Fibroblast of lung (primary cell): ENCODE data around the gene FAM169A. TPM values are rescaled to one million over a fixed set of nuclear protein-coding genes. Genes with fewer than 3 reads are reported as not detected.
"Not testable (repeated sequence)": the region's sequence is repeated elsewhere in the genome, so short reads cannot be mapped to it uniquely, and the experiment has no call there.

Experiments used
- DNase-seq, 2 donors: peaks; one replicate each; pipeline versions ENCODE4 v3.0.0 to v3.0.0-alpha.2; 2010; ENCODE audit warnings: low read depth in 2 of 2
- H2AFZ ChIP-seq: 2 replicates; pipeline ENCODE4 v1.5.1; 2012; ENCODE audit warnings: low read length, control low read depth, inconsistent platforms
- H3K27ac ChIP-seq: 2 replicates; pipeline ENCODE4 v1.5.1; 2011; ENCODE audit warnings: low read length, control low read depth; ENCODE audit not compliant: insufficient read depth
- H3K27me3 ChIP-seq: 2 replicates; pipeline ENCODE4 v1.5.1; 2011; ENCODE audit warnings: mild to moderate bottlenecking, low read length; ENCODE audit not compliant: control insufficient read depth, insufficient read depth
- H3K36me3 ChIP-seq: 2 replicates; pipeline ENCODE4 v1.5.1; 2011; ENCODE audit warnings: low read length; ENCODE audit not compliant: control insufficient read depth, insufficient read depth
- H3K4me1 ChIP-seq: 2 replicates; pipeline ENCODE4 v1.5.1; 2011; ENCODE audit warnings: low read length; ENCODE audit not compliant: control insufficient read depth, insufficient read depth; ENCODE audit errors: extremely low read depth
- H3K4me2 ChIP-seq: 2 replicates; pipeline ENCODE4 v1.5.1; 2011; ENCODE audit warnings: low read length, control low read depth; ENCODE audit not compliant: insufficient read depth; ENCODE audit errors: extremely low read depth
- H3K4me3 ChIP-seq, 4 experiments: fragments of 200-600 bp in 1 of 4; sonication (generic) in 1 of 4; replicated peaks in 1 of 4; 2 replicates each; pipeline ENCODE4 v1.5.1; 2011 to 2016; ENCODE audit warnings: low read length in 4 of 4, low read depth in 3 of 4, mild to moderate bottlenecking in 3 of 4, control low read depth in 2 of 4, inconsistent platforms in 1 of 4, mixed read lengths in 1 of 4; ENCODE audit not compliant: insufficient read depth in 1 of 4; ENCODE audit errors: control extremely low read depth in 1 of 4
- H3K79me2 ChIP-seq: 2 replicates; pipeline ENCODE4 v1.5.1; 2012; ENCODE audit warnings: mild to moderate bottlenecking, low read length, inconsistent platforms; ENCODE audit not compliant: control insufficient read depth, insufficient read depth
- H3K9ac ChIP-seq: 2 replicates; pipeline ENCODE4 v1.5.1; 2011; ENCODE audit warnings: mild to moderate bottlenecking, low read length, control low read depth; ENCODE audit not compliant: insufficient read depth
- H3K9me3 ChIP-seq: 2 replicates; pipeline ENCODE4 v1.5.1; 2012; ENCODE audit warnings: low read depth, low read length; ENCODE audit not compliant: control insufficient read depth, insufficient read depth
- H4K20me1 ChIP-seq: 2 replicates; pipeline ENCODE4 v1.5.1; 2011; ENCODE audit warnings: low read length; ENCODE audit not compliant: control insufficient read depth, insufficient read depth; ENCODE audit errors: extremely low read depth
- EZH2 ChIP-seq: IDR thresholded peaks from 2 replicates; pipeline ENCODE4 v1.5.1; 2012; ENCODE audit warnings: low read length, control low read depth, mild to moderate bottlenecking; ENCODE audit errors: missing control alignments
- polyA minus RNA-seq: library from RNA; depleted of rRNA, polyadenylated mRNA; stranded (reverse); fragments of >200 nt; gene quantifications from 2 replicates; pipeline ENCODE4 v1.2.3, GENCODE V29; 2011; ENCODE audit warnings: low replicate concordance
- polyA plus RNA-seq, 2 donors: library from polyadenylated mRNA; depleted of rRNA in 1 of 2; stranded (reverse) in 1 of 2; unstranded in 1 of 2; fragments of >200 nt; gene quantifications; 2 replicates each; pipeline ENCODE4 v1.2.1, GENCODE V29; 2011 to 2012; ENCODE audit warnings: missing spikeins in 1 of 2
- total RNA-seq: library from RNA; depleted of rRNA; stranded (reverse); fragments of >200 nt; gene quantifications from 2 replicates; pipeline ENCODE4 v1.2.1, GENCODE V29; 2014
- TF ChIP-seq, protein P1 (sequence below), 2 donors: IDR thresholded peaks in 1 of 2; conservative IDR thresholded peaks in 1 of 2; 1 replicate in 1 of 2; 2 replicates in 1 of 2; pipeline ENCODE4 v1.5.1; 2011 to 2012; ENCODE audit warnings: low read length in 2 of 2, control low read depth in 1 of 2, inconsistent platforms in 1 of 2, low read depth in 1 of 2, mild to moderate bottlenecking in 1 of 2

The FAM169A gene, protein sequence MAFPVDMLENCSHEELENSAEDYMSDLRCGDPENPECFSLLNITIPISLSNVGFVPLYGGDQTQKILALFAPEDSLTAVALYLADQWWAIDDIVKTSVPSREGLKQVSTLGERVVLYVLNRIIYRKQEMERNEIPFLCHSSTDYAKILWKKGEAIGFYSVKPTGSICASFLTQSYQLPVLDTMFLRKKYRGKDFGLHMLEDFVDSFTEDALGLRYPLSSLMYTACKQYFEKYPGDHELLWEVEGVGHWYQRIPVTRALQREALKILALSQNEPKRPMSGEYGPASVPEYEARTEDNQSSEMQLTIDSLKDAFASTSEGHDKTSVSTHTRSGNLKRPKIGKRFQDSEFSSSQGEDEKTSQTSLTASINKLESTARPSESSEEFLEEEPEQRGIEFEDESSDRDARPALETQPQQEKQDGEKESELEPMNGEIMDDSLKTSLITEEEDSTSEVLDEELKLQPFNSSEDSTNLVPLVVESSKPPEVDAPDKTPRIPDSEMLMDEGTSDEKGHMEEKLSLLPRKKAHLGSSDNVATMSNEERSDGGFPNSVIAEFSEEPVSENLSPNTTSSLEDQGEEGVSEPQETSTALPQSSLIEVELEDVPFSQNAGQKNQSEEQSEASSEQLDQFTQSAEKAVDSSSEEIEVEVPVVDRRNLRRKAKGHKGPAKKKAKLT
- total RNA-seq (0.51 and 1.2 TPM in 2 replicates), polyA plus RNA-seq (0.61 and 0.88 TPM in 2 replicates), polyA minus RNA-seq (0.20 and 0.22 TPM in 2 replicates)
- 0.23 and 0.50 TPM in 2 replicates for polyA plus RNA-seq (2012)

DNA sequence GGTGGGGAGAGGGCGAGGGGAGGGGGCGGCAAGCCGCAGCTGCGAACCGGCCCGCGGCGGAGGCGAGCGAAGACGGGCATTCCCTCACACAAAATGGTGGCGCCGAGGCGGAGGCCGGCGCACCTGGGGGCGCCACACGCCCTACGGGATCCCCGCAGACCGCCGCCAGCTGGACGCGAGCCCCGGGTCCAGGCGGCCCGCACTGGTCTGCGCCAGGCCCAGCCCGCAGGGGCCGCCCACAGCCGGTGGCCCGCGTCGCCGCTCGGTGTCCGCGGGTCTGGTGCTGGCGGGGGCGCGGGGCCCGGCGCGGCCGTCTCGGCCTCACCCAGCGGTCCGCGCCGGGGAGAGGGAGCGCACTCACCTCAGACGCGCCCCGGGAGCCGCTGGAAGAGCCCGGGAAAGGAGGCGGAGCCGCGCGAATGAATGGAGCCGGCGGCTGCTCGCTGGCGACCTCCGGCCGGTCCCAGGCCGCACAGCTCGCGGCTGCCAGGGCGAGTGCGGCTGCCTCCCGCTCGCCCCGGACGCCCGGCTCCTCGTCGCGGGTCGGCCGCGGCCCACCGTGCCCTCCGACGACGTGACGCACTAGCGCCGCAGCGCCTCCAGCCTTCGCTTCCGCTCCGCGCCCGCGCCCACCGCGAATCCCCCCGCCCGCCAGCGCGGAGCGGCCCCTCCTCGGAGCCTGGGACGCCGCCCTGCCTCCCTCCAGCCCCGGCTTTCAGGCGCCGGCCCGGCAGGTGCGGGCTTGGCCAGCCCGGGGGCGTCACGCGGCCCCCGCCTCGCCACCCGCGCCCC lies at the start of gene FAM169A:
FAM169A (minus strand) TSS at position 584 of the 792 bp plus-strand sequence. CDS start 24,711 bp downstream, outside the sequence.
- H2AFZ ChIP-seq: peak within 1 kb of the TSS; percentile 63
- TF ChIP-seq, protein P1, sequence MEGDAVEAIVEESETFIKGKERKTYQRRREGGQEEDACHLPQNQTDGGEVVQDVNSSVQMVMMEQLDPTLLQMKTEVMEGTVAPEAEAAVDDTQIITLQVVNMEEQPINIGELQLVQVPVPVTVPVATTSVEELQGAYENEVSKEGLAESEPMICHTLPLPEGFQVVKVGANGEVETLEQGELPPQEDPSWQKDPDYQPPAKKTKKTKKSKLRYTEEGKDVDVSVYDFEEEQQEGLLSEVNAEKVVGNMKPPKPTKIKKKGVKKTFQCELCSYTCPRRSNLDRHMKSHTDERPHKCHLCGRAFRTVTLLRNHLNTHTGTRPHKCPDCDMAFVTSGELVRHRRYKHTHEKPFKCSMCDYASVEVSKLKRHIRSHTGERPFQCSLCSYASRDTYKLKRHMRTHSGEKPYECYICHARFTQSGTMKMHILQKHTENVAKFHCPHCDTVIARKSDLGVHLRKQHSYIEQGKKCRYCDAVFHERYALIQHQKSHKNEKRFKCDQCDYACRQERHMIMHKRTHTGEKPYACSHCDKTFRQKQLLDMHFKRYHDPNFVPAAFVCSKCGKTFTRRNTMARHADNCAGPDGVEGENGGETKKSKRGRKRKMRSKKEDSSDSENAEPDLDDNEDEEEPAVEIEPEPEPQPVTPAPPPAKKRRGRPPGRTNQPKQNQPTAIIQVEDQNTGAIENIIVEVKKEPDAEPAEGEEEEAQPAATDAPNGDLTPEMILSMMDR (conservative IDR thresholded peaks at IDR 0.05 in 1 of 2, IDR thresholded peaks at IDR 0.05 in 1 of 2; ENCODE audit: low read depth in 1 of 2, low read length in 2 of 2): no peak
- TF ChIP-seq EZH2: no peak
- H3K79me2 ChIP-seq: no peaks in the 10 kb centered on the region
- no peaks in the 10 kb centered on the region for H3K27me3 ChIP-seq
- peak within 1 kb of the TSS; percentile 40 to 56 (median 52) for H3K4me3 ChIP-seq
- H3K27ac ChIP-seq: no peak within 1 kb of the TSS
- H4K20me1 ChIP-seq: no peaks in the 10 kb centered on the region
- no peaks in the 10 kb centered on the region for H3K36me3 ChIP-seq
- H3K4me1 ChIP-seq: no peaks in the 10 kb centered on the region
- H3K4me2 ChIP-seq: peak within 1 kb of the TSS; percentile 80
- H3K9ac ChIP-seq: peak within 1 kb of the TSS; percentile 55
- DNase-seq: peak; percentile 10 to 52
- H3K9me3 ChIP-seq: no peaks in the 10 kb centered on the region

DNA sequence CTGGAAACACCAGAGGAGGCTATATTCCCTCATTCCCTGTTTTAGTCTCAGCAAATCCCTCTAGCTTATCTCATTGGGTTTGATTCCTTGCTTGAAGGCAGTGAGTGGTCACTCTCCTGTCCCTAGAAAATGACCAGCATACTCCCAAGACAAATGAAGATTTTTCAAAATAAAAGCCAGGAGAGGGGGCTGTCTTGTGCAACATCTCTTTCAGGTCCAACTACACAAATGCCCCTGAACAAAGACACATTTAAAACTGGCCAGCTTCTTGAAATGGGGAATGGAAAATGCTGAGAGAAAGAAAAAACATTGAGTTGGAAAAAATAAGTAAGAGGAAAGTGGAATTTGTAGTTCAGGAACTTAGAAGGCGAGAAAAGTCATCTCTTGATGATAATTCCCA lies 49.3 kb upstream of the FAM169A start:
- H3K4me3 ChIP-seq: no peak overlapping the region
- H2AFZ ChIP-seq: no peak overlapping the region
- no peaks in the 10 kb centered on the region for H3K9me3 ChIP-seq
- no peaks in the 10 kb centered on the region for H3K79me2 ChIP-seq
- no peaks in the 10 kb centered on the region for H3K36me3 ChIP-seq
- no peak overlapping the region for H3K9ac ChIP-seq
- TF ChIP-seq EZH2: no peak
- TF ChIP-seq, protein P1 (conservative IDR thresholded peaks at IDR 0.05 in 1 of 2, IDR thresholded peaks at IDR 0.05 in 1 of 2; ENCODE audit: low read depth in 1 of 2, low read length in 2 of 2): no peak
- H3K4me2 ChIP-seq: no peak overlapping the region
- no peaks in the 10 kb centered on the region for H3K27me3 ChIP-seq
- no peaks in the 10 kb centered on the region for H4K20me1 ChIP-seq
- H3K4me1 ChIP-seq: no peaks in the 10 kb centered on the region
- no peak overlapping the region for H3K27ac ChIP-seq
- no peak for DNase-seq

DNA sequence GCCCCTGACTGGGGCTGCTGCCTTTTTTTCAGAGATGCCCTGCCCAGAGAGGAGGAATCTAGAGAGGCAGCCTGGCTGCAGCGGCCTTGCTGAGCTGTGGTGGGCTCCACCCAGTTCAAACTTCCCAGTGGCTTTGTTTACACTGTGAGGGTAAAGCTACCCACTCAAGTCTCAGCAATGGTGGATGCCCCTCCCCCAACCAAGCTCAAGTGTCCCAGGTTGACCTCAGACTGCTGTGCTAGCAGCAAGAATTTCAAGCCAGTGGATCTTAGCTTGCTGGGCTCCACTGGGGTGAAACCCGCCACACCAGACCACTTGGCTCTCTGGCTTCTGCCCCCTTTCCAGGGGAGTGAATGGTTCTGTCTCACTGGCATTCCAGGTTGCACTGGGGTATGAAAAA lies 45.2 kb upstream of the FAM169A start:
- H3K4me2 ChIP-seq, H3K27me3 ChIP-seq, H3K79me2 ChIP-seq, DNase-seq, H3K27ac ChIP-seq, H3K4me3 ChIP-seq, H4K20me1 ChIP-seq, H3K4me1 ChIP-seq, H2AFZ ChIP-seq, H3K9me3 ChIP-seq, H3K9ac ChIP-seq, H3K36me3 ChIP-seq: not testable (repeated sequence)

DNA sequence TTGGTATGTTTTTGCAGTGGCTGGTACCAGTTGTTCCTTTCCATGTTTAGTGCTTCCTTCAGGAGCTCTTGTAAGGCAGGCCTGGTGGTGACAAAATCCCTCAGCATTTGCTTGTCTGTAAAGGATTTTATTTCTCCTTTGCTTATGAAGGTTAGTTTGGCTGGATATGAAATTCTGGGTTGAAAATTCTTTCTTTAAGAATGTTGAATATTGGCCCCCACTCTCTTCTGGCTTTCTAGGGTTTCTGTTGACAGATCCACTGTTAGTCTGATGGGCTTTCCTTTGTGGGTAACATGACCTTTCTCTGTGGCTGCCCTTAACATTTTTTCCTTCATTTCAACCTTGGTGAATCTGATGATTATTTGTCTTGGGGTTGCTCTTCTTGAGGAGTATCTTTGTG lies 43.7 kb upstream of the FAM169A start:
- H3K79me2 ChIP-seq, H3K4me3 ChIP-seq, H4K20me1 ChIP-seq, H3K27me3 ChIP-seq, H3K4me1 ChIP-seq, H2AFZ ChIP-seq, H3K36me3 ChIP-seq, DNase-seq, H3K9me3 ChIP-seq, H3K4me2 ChIP-seq, H3K9ac ChIP-seq, H3K27ac ChIP-seq: not testable (repeated sequence)

DNA sequence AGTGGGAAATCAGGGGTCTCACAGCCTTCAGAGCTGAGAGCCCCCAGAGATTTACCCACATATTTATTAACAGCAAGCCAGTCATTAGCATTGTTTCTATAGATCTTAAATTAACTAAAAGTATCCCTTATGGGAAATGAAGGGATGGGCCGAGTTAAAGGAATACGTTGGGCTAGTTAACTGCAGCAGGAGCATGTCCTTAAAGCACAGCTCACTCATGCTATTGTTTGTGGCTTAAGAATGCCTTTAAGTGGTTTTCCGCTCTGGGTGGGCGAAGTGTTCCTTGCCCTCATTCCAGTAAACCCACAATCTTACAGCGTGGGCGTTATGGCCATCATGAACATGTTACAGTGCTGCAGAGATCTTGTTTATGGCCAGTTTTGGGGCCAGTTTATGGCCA lies 42.0 kb upstream of the FAM169A start:
- H3K4me2 ChIP-seq, H2AFZ ChIP-seq, H3K27me3 ChIP-seq, H3K4me1 ChIP-seq, H3K9ac ChIP-seq, H3K36me3 ChIP-seq, H4K20me1 ChIP-seq, H3K9me3 ChIP-seq, H3K27ac ChIP-seq, H3K4me3 ChIP-seq, H3K79me2 ChIP-seq: not testable (repeated sequence)
- peak in 1 of 2 donors; percentile 27 for DNase-seq
